Astrocyte of the cerebellum (primary cell): ENCODE measurements around the gene SPRYD4.

ENCODE experiments used
- DNase-seq: peaks from one replicate; pipeline ENCODE4 v3.0.0-alpha.2; 2011; ENCODE audit warnings: low read depth
- H3K4me3 ChIP-seq: 2 replicates; pipeline ENCODE4 v1.5.1; 2011; ENCODE audit warnings: mild to moderate bottlenecking, low read depth, low read length, moderate library complexity
- in situ Hi-C: cut with HindIII; loops from 2 replicates; pipeline ENCODE4 v1.10.0; 2017; ENCODE audit warnings: low sequenced_read_pairs
- TF ChIP-seq, protein P1 (sequence below): IDR thresholded peaks from 2 replicates; pipeline ENCODE4 v1.5.1; 2012; ENCODE audit warnings: low read length, low read depth, moderate library complexity, mild to moderate bottlenecking; ENCODE audit errors: missing control alignments

The SPRYD4 gene

DNA sequence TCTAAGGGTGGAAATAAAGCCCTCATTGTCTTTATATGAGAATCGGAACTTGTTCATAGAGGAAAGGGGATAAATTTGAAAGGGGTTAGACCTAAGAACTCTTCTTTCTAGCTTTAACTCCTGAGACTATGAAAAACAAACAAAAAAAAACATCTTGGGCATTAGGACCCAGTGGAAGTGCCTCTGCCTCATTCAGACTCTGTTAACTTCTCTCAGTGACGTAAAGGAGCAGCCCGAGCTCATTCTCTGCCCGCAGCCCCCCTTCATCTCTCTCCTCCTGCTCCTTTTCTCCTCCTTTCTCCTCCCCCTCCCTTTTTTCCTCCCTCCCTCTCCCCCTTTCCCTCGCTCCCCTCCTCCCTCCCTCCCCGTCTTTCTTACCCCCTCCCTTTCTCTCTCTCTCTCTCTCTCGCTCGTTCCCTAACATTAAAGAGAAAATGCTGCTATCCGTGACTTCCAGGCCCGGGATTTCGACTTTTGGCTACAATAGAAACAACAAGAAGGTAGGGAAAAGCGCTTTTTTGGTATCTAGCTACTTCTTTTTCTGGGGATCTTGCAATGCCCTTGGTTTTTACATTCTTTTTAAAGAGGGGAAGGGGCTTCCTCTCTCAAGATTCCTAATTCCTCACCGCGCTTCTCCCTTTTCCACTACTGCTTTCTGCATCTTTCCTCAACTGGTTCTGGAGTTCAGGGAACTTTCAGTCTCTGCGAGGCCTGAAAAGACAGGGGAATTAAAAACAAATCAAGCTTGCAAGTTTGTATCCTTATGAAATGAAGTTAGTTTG is 53.4 kb downstream of the SPRYD4 start, which contains the start of gene RBMS2:
TSS of gene RBMS2 (plus strand) at position 231 of the 782 bp plus-strand sequence. CDS start at position 435, 204 bp downstream.
- peak within 1 kb of the TSS; percentile 72 for H3K4me3 ChIP-seq
- DNase-seq, result peak; percentile 86
- in situ Hi-C loops, result loop anchor here (5.0 kb wide), 1 partner anchor 51 kb away; no protein-coding TSS in a partner anchor
- TF ChIP-seq, protein P1, sequence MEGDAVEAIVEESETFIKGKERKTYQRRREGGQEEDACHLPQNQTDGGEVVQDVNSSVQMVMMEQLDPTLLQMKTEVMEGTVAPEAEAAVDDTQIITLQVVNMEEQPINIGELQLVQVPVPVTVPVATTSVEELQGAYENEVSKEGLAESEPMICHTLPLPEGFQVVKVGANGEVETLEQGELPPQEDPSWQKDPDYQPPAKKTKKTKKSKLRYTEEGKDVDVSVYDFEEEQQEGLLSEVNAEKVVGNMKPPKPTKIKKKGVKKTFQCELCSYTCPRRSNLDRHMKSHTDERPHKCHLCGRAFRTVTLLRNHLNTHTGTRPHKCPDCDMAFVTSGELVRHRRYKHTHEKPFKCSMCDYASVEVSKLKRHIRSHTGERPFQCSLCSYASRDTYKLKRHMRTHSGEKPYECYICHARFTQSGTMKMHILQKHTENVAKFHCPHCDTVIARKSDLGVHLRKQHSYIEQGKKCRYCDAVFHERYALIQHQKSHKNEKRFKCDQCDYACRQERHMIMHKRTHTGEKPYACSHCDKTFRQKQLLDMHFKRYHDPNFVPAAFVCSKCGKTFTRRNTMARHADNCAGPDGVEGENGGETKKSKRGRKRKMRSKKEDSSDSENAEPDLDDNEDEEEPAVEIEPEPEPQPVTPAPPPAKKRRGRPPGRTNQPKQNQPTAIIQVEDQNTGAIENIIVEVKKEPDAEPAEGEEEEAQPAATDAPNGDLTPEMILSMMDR, result no peak

DNA sequence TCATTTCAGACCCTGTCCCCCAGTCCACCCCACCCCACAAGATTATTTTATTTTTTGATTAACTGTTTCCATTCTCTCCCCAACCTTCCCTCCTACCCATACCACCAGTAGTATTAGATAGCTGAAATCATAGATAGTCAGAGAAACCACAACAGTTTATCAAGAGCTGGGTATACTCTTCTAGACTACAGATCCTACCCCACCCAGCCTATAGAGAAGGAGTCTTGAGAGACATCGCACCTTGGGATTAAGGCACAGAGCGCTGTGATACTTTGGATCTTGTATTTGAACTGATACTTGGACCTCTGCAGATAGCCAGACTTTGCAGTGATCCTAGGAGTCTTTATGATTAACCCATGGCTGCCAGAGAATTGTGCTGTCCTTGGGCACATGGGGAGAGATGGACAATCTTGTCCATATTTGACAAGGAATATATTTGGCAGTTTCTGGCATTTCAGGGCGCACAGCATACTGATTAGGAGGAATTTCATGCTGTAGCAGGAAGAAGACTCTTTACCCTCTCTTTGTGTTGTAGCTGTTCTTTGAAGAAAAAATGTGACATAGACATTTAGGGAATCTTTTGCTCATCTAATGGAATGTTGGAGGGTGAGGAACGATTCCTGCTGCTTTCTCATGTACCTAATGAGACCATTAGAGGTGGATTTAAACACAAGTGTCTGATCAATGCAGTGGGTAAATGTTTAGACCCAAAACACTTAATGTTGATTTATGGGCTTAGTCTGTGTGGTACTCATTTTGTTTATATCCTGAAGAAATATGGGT is 54.2 kb downstream of the SPRYD4 start:
- TF ChIP-seq, protein P1, result no peak
- DNase-seq, result no peak
- in situ Hi-C loops, result loop anchor here (5.0 kb wide), 1 partner anchor 50 kb away; no protein-coding TSS in a partner anchor
- peak overlapping the region; percentile 72 for H3K4me3 ChIP-seq

DNA sequence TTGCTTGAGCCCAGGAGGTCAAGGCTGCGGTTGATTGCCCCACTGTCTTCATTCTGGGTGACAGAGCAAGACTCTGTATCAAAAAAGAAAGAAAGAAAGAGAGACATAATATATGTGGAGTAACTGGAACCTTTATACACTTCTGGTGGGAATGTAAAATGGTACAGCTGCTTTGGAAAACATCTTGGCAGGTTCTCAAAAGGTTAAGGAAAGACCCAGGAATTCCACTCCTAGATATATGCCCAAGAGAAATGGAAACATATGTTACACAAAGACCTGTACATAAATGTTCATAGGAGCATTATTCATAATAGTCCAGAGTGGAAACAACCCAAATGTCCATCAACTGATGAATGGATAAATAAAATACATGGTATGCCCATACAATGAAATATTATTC is 60.5 kb downstream of the SPRYD4 start:
- DNase-seq, result no peak
- in situ Hi-C loops, result no loop called here
- TF ChIP-seq, protein P1, result no peak
- H3K4me3 ChIP-seq, result no peak overlapping the region
